GM21825 (cell line): ENCODE results near the gene RASSF5.

ENCODE experiments used
- ATAC-seq: cut with Tn5 transposase; IDR thresholded peaks from one replicate; pipeline ENCODE4 v1.9.1; 2021; ENCODE audit warnings: mild to moderate bottlenecking, moderate library complexity; ENCODE audit not compliant: unreplicated experiment

The RASSF5 gene

DNA sequence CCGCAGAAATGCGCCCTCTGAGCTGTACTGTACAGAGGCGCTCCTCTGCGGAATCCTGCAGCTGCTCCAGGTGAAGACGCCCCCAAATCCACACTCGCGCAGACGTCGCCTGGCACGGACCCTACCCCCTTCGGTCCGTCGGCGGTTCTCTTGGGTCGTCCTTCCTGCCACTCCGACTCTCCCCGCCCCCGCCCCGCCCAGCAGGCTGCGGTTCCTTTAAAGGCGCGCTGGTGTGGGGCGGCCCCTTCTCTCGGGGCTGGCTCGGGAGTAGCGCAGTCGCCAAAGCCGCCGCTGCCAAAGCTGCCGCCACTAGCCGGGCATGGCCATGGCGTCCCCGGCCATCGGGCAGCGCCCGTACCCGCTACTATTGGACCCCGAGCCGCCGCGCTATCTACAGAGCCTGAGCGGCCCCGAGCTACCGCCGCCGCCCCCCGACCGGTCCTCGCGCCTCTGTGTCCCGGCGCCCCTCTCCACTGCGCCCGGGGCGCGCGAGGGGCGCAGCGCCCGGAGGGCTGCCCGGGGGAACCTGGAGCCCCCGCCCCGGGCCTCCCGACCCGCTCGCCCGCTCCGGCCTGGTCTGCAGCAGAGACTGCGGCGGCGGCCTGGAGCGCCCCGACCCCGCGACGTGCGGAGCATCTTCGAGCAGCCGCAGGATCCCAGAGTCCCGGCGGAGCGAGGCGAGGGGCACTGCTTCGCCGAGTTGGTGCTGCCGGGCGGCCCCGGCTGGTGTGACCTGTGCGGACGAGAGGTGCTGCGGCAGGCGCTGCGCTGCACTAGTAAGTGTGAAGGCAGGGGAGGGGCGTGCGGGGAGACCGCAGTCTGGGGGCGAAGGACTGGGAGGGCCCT lies at the start of gene RASSF5:
TSS of gene RASSF5 (plus strand) at position 248 of the 846 bp plus-strand sequence. CDS start at position 320, 72 bp downstream.
- peak; percentile 45 for ATAC-seq

DNA sequence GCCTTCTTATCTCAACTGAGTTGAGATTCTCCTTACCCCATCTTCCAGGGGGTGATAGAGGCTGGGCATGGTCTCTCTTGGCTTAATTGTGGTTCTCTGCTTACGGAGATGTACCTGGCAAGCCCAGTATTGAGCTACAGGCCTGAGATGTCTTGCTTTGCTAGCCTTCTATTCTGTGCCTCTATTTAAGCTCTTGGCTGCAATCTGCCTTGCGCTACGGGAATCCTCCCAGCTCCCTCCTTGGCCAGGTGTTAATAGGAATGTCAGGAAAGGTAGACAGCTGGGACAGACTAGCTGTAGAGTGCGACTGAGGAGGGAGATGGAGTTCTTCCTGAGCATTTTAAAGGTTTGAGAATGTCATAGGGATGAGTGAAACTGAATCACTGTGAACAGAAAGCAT lies 47.6 kb upstream of the RASSF5 start:
- no peak for ATAC-seq

GRCh38 chr1:206460836-206461426 lies 46.4 kb upstream of the RASSF5 start:
- no peak for ATAC-seq

DNA sequence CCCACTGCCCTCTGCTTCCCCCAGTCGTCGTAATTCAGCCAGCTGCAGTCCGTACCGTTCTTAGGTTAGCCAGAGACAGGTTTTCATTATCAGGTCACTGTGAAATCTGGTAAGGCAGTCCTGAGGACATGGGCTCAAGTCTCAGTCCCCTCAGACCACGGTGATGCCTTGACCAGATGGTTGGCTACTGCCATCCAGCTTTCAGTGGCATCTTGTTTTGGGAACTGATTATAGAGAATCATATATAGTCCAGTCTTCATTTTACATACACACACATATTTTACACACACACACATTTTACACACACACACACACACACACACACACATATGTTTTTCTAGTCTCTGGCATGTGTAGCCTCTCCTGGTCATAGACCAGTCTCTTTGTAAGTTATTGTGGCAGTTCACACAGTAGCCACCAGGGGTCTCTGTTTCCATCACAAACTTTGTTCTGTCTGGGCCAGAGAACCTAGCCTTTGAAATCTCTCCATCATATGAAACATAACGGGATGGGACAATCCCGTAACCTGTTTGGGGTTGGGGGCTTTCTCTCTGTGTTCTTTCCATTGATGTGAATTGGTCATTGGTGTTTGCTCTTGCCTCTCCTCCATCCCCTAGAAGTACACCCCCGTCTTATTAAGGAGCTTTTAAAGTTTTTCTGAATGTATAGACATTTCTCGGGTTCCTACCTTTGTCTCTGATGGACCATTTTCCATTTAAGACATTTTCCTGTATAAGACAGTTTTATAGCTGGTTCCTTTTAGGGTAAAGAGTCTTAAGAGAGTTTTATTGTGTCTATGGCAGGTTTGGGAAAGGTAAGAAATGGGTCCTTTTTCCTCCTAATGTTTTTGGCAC lies 45.5 kb upstream of the RASSF5 start:
- peak; percentile 54 for ATAC-seq

DNA sequence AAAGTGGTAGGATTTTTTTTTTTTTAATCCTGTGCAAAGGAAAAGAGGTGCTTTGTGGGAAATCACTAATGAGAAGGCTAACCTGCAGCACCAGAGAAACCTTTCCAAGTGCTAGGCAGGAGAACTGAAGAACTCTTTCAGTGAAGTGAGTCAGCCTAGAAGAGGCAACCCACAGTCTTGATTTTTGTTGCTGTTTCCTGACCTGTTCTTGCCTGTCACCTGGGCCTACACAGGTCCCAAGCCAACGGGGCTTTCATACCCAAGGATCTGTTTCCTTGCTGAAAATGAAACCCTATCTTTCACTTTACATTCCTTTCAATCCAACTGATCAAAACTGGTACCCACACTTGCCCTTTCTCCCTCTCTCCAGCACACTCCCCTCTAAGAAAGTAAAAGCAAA lies 44.2 kb upstream of the RASSF5 start:
- ATAC-seq = no peak

- no peak for ATAC-seq
These were observed 43.4 kb upstream of the RASSF5 start for GRCh38 chr1:206463911-206464310.

GRCh38 chr1:206464456-206464964 lies 42.8 kb upstream of the RASSF5 start:
- no peak for ATAC-seq

DNA sequence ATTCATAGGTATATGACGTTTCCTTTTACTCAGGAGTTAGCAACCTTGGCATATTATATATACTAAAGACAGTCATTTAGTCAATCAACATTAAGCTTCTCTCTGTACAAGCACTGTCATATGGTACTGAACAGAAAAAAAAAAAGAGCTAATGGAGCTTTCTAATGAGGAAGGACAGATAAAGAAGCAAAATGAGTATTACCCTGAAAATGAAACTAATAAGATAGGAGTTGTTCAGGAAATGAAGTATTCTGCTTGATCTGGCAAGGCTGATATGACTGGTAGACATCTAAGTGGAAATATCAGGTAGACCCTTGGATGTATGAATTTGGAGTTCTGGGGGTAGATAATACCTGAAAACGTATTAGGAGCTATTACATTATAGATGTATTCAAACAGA lies 41.4 kb upstream of the RASSF5 start:
- ATAC-seq = no peak

DNA sequence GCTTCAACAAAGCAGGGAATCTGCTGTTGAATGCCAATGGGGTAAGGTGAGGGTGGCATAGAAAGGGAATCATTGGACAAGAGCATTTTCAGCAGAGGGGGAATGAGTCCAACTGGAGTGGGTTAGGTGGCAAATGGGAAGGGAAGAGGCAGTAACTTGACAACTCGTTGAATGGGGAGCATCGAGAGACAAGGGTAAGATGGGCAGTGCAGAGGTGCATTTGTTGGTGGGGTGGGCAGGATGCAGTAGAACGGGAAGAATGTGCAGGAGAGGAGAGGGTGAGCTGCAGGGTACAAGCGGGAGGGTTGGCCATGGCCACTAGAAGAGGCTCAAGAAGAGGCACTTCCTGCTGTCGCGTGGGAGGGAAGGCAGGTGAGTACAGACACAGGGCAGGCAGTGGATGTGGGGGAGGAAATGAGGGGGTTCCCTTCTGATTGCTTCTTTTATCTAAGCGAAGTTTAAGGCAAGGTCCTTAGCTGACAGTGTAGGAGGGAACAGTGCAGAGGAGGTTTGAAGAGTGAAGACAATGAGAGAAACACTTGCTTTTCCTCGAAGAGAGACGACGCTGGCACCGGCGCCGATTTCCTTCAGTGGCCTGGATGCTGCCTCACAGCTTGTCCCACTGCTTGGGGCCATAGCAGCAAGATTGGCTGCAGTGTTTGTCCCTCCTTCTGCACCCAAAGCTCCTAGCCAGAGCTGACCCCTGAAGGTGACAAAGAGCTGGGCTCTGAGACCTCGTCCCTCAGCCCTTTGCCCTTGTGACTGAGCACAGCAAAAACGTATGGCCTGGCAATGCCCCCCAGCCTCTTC lies 40.3 kb upstream of the RASSF5 start:
- no peak for ATAC-seq

DNA sequence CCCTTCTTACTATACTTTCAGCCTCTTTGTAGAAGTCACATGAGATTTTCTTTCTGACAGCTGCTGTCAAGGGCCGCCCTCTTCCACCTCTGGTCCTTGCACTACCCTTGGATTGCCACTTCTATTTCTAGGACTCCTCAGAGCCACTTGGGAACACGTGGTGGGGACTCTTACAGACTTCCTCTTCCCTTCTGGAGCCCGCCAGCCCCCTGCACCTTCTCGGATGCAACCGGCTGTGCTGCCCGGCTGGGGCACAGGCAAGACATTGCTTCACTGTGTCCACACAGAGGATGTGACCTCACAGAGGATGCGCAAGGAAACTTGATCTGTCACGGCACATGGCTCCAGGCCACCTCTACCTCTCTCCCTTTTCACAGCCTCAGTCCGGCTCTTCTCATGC lies 39.4 kb upstream of the RASSF5 start:
- ATAC-seq = no peak

DNA sequence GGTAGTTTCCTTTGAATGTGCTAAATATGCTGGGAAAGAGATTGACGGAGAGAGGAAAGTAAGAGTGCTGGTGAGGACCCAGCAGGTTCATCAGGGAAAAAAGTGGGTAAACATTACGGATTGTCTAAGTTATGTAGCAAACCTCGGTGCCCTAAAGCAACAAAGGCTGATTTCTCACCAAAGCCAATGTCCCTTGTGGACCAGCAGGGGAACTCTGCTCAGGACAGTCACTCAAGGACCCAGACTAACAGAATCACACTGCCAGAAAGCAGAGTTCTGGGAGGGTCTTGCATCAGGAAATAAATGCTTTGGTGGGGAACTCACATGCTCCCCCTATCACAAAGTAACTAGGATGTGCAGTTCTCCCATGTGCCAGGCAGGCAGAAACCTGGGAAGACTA lies 38.8 kb upstream of the RASSF5 start:
- no peak for ATAC-seq

DNA sequence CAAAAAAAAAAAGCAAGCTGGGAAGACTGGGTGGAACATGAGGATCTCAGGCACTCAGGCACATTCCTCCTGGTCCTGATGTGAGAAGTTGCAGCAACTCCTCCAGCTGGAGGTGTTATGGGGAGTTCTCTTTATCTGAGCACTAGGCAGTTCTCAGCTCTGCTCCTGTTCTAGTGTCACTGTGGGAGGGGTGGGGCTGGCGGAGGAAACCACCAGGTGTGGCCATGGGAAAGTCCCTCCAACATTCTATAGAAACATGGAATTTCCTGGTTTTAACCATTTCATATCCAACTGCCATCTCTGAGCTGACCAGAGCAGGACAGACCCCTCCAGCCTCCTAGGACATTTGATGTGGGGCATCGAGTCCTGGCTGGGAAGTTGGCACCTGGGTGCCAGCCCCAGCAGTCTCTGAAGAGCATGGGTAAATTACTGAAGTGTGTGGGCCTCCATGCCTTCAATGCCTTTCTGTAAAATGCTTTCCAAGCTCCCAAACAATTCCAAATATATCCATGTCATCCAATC lies 37.9 kb upstream of the RASSF5 start:
- no peak for ATAC-seq

DNA sequence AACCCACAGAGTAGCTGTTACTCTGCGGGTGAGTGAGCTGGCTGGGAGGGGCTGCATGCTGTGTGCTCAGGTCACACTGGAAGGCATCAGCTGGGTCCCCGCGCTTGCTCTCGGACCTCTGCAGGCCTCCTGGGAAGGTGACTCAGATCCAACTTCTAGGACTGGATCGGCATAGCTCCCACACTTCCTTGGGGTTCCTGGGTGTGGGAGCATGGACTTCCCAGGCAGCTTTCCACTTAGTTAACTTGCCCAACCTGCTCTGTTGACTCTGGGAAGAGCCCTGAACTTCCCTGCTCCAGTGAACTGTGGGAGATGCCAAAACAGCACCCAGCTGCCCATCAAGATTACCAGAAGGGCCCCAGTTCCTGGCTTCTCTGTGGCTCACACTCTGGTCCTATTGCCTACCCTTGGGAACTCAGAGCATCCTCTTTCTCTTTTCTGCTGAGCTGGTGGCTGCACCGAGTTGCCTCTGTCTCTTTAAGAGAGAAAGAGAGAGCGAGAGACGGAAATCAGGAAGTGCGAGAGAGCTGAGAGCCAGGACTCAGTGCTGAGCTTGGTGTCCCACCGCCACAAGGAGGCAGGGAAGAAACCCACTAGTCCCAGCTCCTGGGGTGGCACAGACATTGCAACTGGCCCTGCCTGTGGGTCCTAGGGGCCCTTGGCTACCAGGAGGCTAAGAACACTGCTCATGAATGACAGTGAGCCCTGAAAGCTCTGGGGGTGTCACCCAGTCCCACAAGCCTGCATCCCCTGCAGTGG lies 37.2 kb upstream of the RASSF5 start, which contains the start of gene IKBKE:
TSS of gene IKBKE (plus strand) at position 544 of the 759 bp plus-strand sequence. CDS start 2,752 bp downstream, outside the sequence.
- peak; percentile 57 for ATAC-seq

GRCh38 chr1:206470692-206471414 lies 36.5 kb upstream of the RASSF5 start:
- peak; percentile 35 for ATAC-seq

DNA sequence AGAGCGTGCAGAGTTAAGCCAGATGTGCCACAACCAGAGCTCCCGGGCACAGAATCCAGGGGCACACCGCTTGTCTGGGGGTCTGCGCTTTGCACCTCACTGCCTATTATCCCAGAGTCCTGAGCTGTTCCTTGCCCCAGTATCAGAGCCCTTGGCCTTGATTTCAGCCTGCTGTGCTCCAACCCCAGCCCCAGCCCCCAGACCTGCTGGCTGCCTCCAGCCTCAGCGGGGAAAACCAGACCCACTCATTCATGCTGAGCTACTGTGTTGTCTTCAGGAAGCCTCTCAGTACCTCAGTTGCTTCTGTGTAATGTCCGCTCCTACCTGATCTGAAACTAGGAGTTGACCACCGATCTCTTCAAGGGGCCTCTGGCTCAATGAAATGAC lies 35.9 kb upstream of the RASSF5 start:
- peak; percentile 22 for ATAC-seq

GRCh38 chr1:206472024-206472423 lies 35.3 kb upstream of the RASSF5 start:
- no peak for ATAC-seq

DNA sequence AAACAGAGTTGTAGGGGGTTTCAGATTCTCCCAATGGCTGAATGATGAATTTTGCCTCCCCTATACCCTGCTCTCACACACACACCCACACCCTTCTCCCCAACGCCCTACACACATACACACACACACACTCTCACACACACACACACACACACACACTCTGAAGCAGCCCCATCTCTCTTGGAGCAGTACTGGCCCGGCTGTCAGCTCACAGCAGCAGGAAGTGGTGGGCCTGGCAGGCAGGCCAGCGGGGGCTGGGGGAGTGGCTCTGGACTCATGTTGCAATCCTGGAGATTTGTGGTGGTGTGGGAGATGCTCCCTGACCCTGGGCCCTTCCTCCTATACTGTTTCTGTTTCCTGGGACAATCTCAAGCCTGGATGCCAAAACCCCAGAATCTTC lies 34.9 kb upstream of the RASSF5 start:
- ATAC-seq = no peak

- ATAC-seq = no peak
These were observed 34.4 kb upstream of the RASSF5 start for GRCh38 chr1:206472886-206473285.

- no peak for ATAC-seq
These were observed 31.3 kb upstream of the RASSF5 start for GRCh38 chr1:206476058-206476457.
